Stimulated activated memory B cell treated with anti-CD40 and anti-IgM and Interleukin-4, amounts not matched to agents 10 μg/mL and 1 μg/mL and 100 μg/mL, for 72 hours (primary cell): Measurements from ENCODE around the gene HYAL4.
"Not testable (repeated sequence)": the region's sequence is repeated elsewhere in the genome, so short reads cannot be mapped to it uniquely, and the experiment has no call there.

Source experiments
- ATAC-seq: fragments of 150-1000 bp; cut with Tn5 transposase; 2 replicates; pipeline ENCODE4 v1.10.0; 2021
- H3K27ac Mint-ChIP-seq: one replicate; pipeline ENCODE4 v1.8.0; 2022; ENCODE audit warnings: mild to moderate bottlenecking, mixed read lengths
- H3K27me3 Mint-ChIP-seq: one replicate; pipeline ENCODE4 v1.8.0; 2022; ENCODE audit warnings: mixed read lengths
- H3K36me3 Mint-ChIP-seq: one replicate; pipeline ENCODE4 v1.8.0; 2022; ENCODE audit warnings: mixed read lengths
- H3K4me1 Mint-ChIP-seq: one replicate; pipeline ENCODE4 v1.8.0; 2022; ENCODE audit warnings: mixed read lengths
- H3K4me3 Mint-ChIP-seq: one replicate; pipeline ENCODE4 v1.8.0; 2022; ENCODE audit warnings: mild to moderate bottlenecking, moderate library complexity, mixed read lengths
- H3K9me3 Mint-ChIP-seq: one replicate; pipeline ENCODE4 v1.8.0; 2022; ENCODE audit warnings: mixed read lengths

The HYAL4 gene

GRCh38 chr7:123864966-123865365 lies 20.0 kb downstream of the HYAL4 start:
- H3K27me3 Mint-ChIP-seq: no peaks in the 10 kb centered on the region
- no peak for ATAC-seq
- H3K27ac Mint-ChIP-seq: no peak overlapping the region
- no peaks in the 10 kb centered on the region for H3K36me3 Mint-ChIP-seq
- no peak overlapping the region for H3K4me3 Mint-ChIP-seq
- peaks cover 3% of the 10 kb centered on the region for H3K9me3 Mint-ChIP-seq
- no peaks in the 10 kb centered on the region for H3K4me1 Mint-ChIP-seq

- Mint-ChIP-seq H3K4me3 (no peak overlapping the region), H3K9me3 (peaks cover 3% of the 10 kb centered on the region), H3K27ac (no peak overlapping the region), H3K4me1 (no peaks in the 10 kb centered on the region), H3K27me3 (no peaks in the 10 kb centered on the region), H3K36me3 (no peaks in the 10 kb centered on the region)
- no peak for ATAC-seq
Observed at GRCh38 chr7:123865517-123866117, 20.6 kb downstream of the HYAL4 start.

- ATAC-seq: no peak
- H3K36me3 Mint-ChIP-seq: no peaks in the 10 kb centered on the region
- H3K4me3 Mint-ChIP-seq: no peak overlapping the region
- no peaks in the 10 kb centered on the region for H3K4me1 Mint-ChIP-seq
- peaks cover 3% of the 10 kb centered on the region for H3K9me3 Mint-ChIP-seq
- no peaks in the 10 kb centered on the region for H3K27me3 Mint-ChIP-seq
- no peak overlapping the region for H3K27ac Mint-ChIP-seq
Observed at GRCh38 chr7:123867225-123867624, 22.3 kb downstream of the HYAL4 start.

GRCh38 chr7:123871998-123872867 lies 27.3 kb downstream of the HYAL4 start:
- ATAC-seq: peak; percentile 74
- H3K27me3 Mint-ChIP-seq: no peaks in the 10 kb centered on the region
- no peaks in the 10 kb centered on the region for H3K36me3 Mint-ChIP-seq
- H3K4me3 Mint-ChIP-seq: no peak overlapping the region
- no peaks in the 10 kb centered on the region for H3K9me3 Mint-ChIP-seq
- H3K27ac Mint-ChIP-seq: no peak overlapping the region
- no peaks in the 10 kb centered on the region for H3K4me1 Mint-ChIP-seq

DNA sequence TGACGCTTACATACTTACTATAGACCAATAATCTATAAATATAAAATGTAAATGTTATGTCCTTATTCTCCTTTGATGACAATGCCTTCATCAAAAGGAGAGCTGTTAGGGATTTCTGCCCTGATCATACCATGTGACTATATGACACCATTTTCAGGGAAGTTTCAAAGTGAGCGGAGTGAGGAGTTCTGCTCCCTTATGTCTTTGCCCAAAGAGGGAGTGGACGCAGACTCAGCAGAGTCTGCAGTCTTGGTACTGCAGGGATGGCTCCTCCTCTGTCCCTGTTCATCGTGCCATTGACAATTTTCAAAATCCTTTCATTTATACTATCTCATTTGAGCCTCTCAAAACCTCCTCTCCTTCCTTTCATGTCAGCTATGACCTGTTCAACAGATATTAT lies 27.9 kb downstream of the HYAL4 start:
- no peaks in the 10 kb centered on the region for H3K27me3 Mint-ChIP-seq
- H3K4me3 Mint-ChIP-seq: no peak overlapping the region
- H3K36me3 Mint-ChIP-seq: no peaks in the 10 kb centered on the region
- ATAC-seq: no peak
- no peak overlapping the region for H3K27ac Mint-ChIP-seq
- H3K9me3 Mint-ChIP-seq: no peaks in the 10 kb centered on the region
- H3K4me1 Mint-ChIP-seq: no peaks in the 10 kb centered on the region

GRCh38 chr7:123876557-123877256 lies 31.7 kb downstream of the HYAL4 start:
- Mint-ChIP-seq H3K36me3 (no peaks in the 10 kb centered on the region), H3K27me3 (no peaks in the 10 kb centered on the region), H3K4me3 (no peak overlapping the region), H3K9me3 (no peaks in the 10 kb centered on the region), H3K27ac (no peak overlapping the region), H3K4me1 (no peaks in the 10 kb centered on the region)
- ATAC-seq: no peak

GRCh38 chr7:123879628-123880027 lies 34.7 kb downstream of the HYAL4 start:
- H3K4me3 Mint-ChIP-seq: no peak overlapping the region
- no peaks in the 10 kb centered on the region for H3K27me3 Mint-ChIP-seq
- no peaks in the 10 kb centered on the region for H3K9me3 Mint-ChIP-seq
- H3K36me3 Mint-ChIP-seq: no peaks in the 10 kb centered on the region
- H3K27ac Mint-ChIP-seq: no peak overlapping the region
- ATAC-seq: no peak
- H3K4me1 Mint-ChIP-seq: no peaks in the 10 kb centered on the region

DNA sequence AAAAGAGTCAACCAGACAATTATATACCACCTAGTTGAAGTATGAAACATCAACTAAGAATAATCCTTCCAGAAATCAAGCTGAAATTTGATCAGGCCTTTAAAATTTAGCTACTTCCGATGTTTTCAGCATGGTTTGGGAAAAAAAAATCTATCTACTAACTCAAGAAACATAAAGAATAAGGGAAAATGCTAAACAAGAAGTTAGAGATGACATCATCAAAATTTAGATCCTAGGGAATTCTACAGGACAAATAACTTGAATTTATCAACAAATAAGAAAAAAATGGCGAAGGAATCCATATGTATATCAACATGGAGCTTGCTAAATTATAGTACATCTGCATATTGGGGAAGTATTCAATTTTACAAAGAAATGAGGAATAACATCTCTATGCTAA lies 36.3 kb downstream of the HYAL4 start:
- Mint-ChIP-seq H3K4me3 (no peak overlapping the region), H3K36me3 (no peaks in the 10 kb centered on the region), H3K4me1 (no peaks in the 10 kb centered on the region), H3K27ac (no peak overlapping the region), H3K9me3 (no peaks in the 10 kb centered on the region), H3K27me3 (no peaks in the 10 kb centered on the region)
- ATAC-seq: no peak

- no peak overlapping the region for H3K4me3 Mint-ChIP-seq
- H3K4me1 Mint-ChIP-seq: no peaks in the 10 kb centered on the region
- no peak overlapping the region for H3K27ac Mint-ChIP-seq
- no peaks in the 10 kb centered on the region for H3K36me3 Mint-ChIP-seq
- no peak for ATAC-seq
- no peaks in the 10 kb centered on the region for H3K9me3 Mint-ChIP-seq
- no peaks in the 10 kb centered on the region for H3K27me3 Mint-ChIP-seq
Observed at GRCh38 chr7:123883154-123883553, 38.2 kb downstream of the HYAL4 start.

GRCh38 chr7:123888192-123888591 lies 43.2 kb downstream of the HYAL4 start:
- H3K27ac Mint-ChIP-seq: no peak overlapping the region
- no peaks in the 10 kb centered on the region for H3K4me1 Mint-ChIP-seq
- no peaks in the 10 kb centered on the region for H3K9me3 Mint-ChIP-seq
- H3K27me3 Mint-ChIP-seq: no peaks in the 10 kb centered on the region
- ATAC-seq: no peak
- H3K4me3 Mint-ChIP-seq: no peak overlapping the region
- H3K36me3 Mint-ChIP-seq: no peaks in the 10 kb centered on the region

DNA sequence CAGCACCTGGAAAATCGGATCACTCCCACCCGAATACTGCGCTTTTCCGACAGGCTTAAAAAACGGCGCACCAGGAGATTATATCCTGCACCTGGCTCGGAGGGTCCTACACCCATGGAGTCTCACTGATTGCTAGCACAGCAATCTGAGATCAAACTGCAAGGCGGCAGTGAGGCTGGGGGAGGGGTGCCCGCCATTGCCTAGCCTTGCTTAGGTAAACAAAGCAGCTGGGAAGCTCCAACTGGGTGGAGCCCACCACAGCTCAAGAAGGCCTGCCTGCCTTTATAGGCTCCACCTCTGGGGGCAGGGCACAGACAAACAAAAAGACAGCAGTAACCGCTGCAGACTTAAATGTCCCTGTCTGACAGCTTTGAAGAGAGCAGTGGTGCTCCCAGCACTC lies 49.8 kb downstream of the HYAL4 start:
- not testable (repeated sequence) for ATAC-seq, H3K4me3 Mint-ChIP-seq, H3K27ac Mint-ChIP-seq, H3K9me3 Mint-ChIP-seq, H3K36me3 Mint-ChIP-seq, H3K4me1 Mint-ChIP-seq
- peaks cover 10% of the 10 kb centered on the region for H3K27me3 Mint-ChIP-seq

DNA sequence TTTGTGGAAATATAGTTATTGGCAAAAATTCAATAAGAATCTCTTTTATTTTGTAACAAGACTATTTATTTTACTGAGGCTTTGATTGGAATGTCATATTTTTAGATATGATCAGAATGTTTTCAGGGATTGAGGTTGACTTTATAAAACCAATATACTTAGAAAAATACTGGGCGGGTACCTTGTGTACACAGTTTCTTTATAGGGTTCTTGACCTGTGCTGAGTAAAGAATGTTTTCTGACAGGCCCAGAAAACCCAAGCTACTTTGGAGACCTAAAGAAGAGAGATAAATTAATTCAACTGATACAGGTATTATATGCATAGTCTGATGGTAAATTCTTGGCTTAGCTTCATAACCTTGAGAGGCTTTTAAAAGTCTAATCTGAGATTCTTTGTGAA lies 56.1 kb downstream of the HYAL4 start:
- ATAC-seq: no peak
- H3K36me3 Mint-ChIP-seq: no peaks in the 10 kb centered on the region
- no peaks in the 10 kb centered on the region for H3K4me1 Mint-ChIP-seq
- H3K9me3 Mint-ChIP-seq: peaks cover 4% of the 10 kb centered on the region
- no peak overlapping the region for H3K4me3 Mint-ChIP-seq
- H3K27me3 Mint-ChIP-seq: no peaks in the 10 kb centered on the region
- no peak overlapping the region for H3K27ac Mint-ChIP-seq

GRCh38 chr7:123905714-123906113 lies 60.7 kb downstream of the HYAL4 start:
- peak; percentile 31 for ATAC-seq
- peaks cover 8% of the 10 kb centered on the region for H3K9me3 Mint-ChIP-seq
- no peak overlapping the region for H3K4me3 Mint-ChIP-seq
- no peaks in the 10 kb centered on the region for H3K4me1 Mint-ChIP-seq
- H3K36me3 Mint-ChIP-seq: no peaks in the 10 kb centered on the region
- no peaks in the 10 kb centered on the region for H3K27me3 Mint-ChIP-seq
- H3K27ac Mint-ChIP-seq: no peak overlapping the region

GRCh38 chr7:123916240-123916724 lies 71.3 kb downstream of the HYAL4 start:
- no peaks in the 10 kb centered on the region for H3K9me3 Mint-ChIP-seq
- ATAC-seq: no peak
- no peak overlapping the region for H3K4me3 Mint-ChIP-seq
- no peaks in the 10 kb centered on the region for H3K36me3 Mint-ChIP-seq
- no peaks in the 10 kb centered on the region for H3K4me1 Mint-ChIP-seq
- H3K27me3 Mint-ChIP-seq: peaks cover 9% of the 10 kb centered on the region
- H3K27ac Mint-ChIP-seq: no peak overlapping the region

DNA sequence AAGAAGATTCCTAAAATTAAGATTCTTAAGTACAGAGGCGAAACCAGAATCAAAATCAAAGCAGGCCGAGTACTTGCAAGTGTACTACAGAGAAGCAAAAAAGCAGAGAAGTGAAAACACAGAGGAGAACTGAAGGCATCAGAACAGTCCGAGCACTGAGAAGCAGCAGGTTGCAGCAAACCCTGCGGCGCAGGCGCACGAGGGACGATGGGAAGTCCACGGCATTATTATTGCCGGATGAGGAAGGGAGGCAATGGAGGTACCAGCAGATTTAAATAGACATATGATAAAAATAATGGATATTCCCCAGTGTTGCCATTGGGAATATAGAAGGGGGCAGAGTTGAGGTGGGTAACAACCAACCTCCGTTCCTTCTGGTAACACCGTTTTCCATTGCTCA lies 72.9 kb downstream of the HYAL4 start:
- no peaks in the 10 kb centered on the region for H3K36me3 Mint-ChIP-seq
- no peaks in the 10 kb centered on the region for H3K4me1 Mint-ChIP-seq
- H3K27ac Mint-ChIP-seq: no peak overlapping the region
- H3K27me3 Mint-ChIP-seq: peaks cover 9% of the 10 kb centered on the region
- no peaks in the 10 kb centered on the region for H3K9me3 Mint-ChIP-seq
- ATAC-seq: no peak
- no peak overlapping the region for H3K4me3 Mint-ChIP-seq
